HepG2 (cell line): ENCODE data around the gene AUTS2. TPM values are rescaled to one million over a fixed set of nuclear protein-coding genes. Genes with fewer than 3 reads are reported as not detected.

ENCODE experiments used
- ATAC-seq: fragments of 200-7000 bp; cut with Tn5 transposase; 3 replicates; pipeline ENCODE4 v1.9.1; 2020; ENCODE audit warnings: mild to moderate bottlenecking, moderate library complexity
- BruUV-seq: library from RNA; stranded (reverse); fragments of 400-500 nt; replicated peaks from 2 replicates; lab custom pipeline; 2021; lab: Mats Ljungman, UMichigan
- CTCF ChIA-PET: fragments of 300-600 bp; formaldehyde crosslinking; extraction: SDS; loops from one replicate; lab custom pipeline; 2021; ENCODE audit warnings: low total read pairs, inconsistent platforms, low intra/inter-chr PET ratio; lab: Yijun Ruan, JAX
- POLR2A ChIA-PET: fragments of 350-600 bp; sonication (Branson Sonifier 250); formaldehyde crosslinking; loops from one replicate; lab custom pipeline; 2020; ENCODE audit warnings: antibody characterized with exemption, inconsistent platforms; lab: Yijun Ruan, JAX
- DNase-seq: peaks from one replicate; pipeline ENCODE4 v3.0.0-alpha.2; 2015; ENCODE audit warnings: low spot score
- FAIRE-seq: peaks from 3 replicates; lab custom pipeline; 2011; peaks lifted over from hg19 to GRCh38; lab: Jason Lieb, UNC
- H2AFZ ChIP-seq: one replicate; pipeline ENCODE4 v1.6.1; 2011; ENCODE audit warnings: low read length, inconsistent platforms
- H3K27ac ChIP-seq: fragments of 300-600 bp; 3 replicates; pipeline ENCODE4 v1.8.0; 2011; ENCODE audit warnings: mixed run types, mild to moderate bottlenecking, mixed read lengths, low read length, inconsistent platforms; ENCODE audit not compliant: insufficient read depth; ENCODE audit errors: extremely low read length
- H3K27me3 ChIP-seq, 2 experiments: fragments of 200-600 bp in 1 of 2; 2 replicates in 1 of 2; 3 replicates in 1 of 2; pipeline versions ENCODE4 v1.6.0 to v1.8.0; 2011; ENCODE audit warnings: low read length in 2 of 2, mild to moderate bottlenecking in 2 of 2, moderate library complexity in 2 of 2, inconsistent platforms in 1 of 2; ENCODE audit not compliant: insufficient read depth in 2 of 2, control insufficient read depth in 1 of 2
- H3K36me3 ChIP-seq, 2 experiments: fragments of 200-600 bp in 1 of 2; replicated peaks in 1 of 2; 2 replicates in 1 of 2; 3 replicates in 1 of 2; pipeline versions ENCODE4 v1.5.1 to v1.8.0; 2011; ENCODE audit warnings: low read length in 2 of 2, inconsistent platforms in 1 of 2; ENCODE audit not compliant: insufficient read depth in 2 of 2, control insufficient read depth in 1 of 2
- H3K4me1 ChIP-seq: 2 replicates; pipeline ENCODE4 v1.5.1; 2012; ENCODE audit warnings: low read length, inconsistent platforms; ENCODE audit not compliant: insufficient read depth
- H3K4me2 ChIP-seq: 2 replicates; pipeline ENCODE4 v1.6.0; 2011; ENCODE audit warnings: low read depth, low read length, inconsistent platforms
- H3K4me3 ChIP-seq, 3 experiments: fragments of 200-600 bp in 1 of 3; sonication (generic), shearing (Covaris generic) in 1 of 3; replicated peaks in 1 of 3; 2 replicates each; pipeline ENCODE4 v1.5.1; 2011 to 2016; ENCODE audit warnings: low read length in 3 of 3, inconsistent platforms in 2 of 3, low read depth in 2 of 3, mild to moderate bottlenecking in 2 of 3, control low read depth in 1 of 3, mixed read lengths in 1 of 3; ENCODE audit not compliant: insufficient read depth in 1 of 3
- H3K79me2 ChIP-seq: one replicate; pipeline ENCODE4 v1.6.1; 2011; ENCODE audit warnings: low read length, inconsistent platforms; ENCODE audit not compliant: insufficient read depth
- H3K9ac ChIP-seq: 2 replicates; pipeline ENCODE4 v1.6.0; 2011; ENCODE audit warnings: mild to moderate bottlenecking, low read depth, low read length, inconsistent platforms; ENCODE audit not compliant: insufficient read depth
- H3K9me3 ChIP-seq: 2 replicates; pipeline ENCODE4 v1.5.1; 2012; ENCODE audit warnings: mild to moderate bottlenecking, low read length
- H4K20me1 ChIP-seq: 2 replicates; pipeline ENCODE4 v1.6.0; 2011; ENCODE audit warnings: inconsistent platforms, mild to moderate bottlenecking, low read length, moderate library complexity; ENCODE audit not compliant: insufficient read depth
- E2F1 ChIP-seq: sonication (generic); formaldehyde crosslinking; IDR thresholded peaks from 2 replicates; pipeline ENCODE4 v1.5.0; 2020; ENCODE audit warnings: missing genetic modification reagents
- FOXM1 ChIP-seq: sonication (generic); formaldehyde crosslinking; IDR thresholded peaks from 2 replicates; pipeline ENCODE4 v1.5.0; 2020; ENCODE audit warnings: missing genetic modification reagents
- MED13 ChIP-seq: sonication (generic); formaldehyde crosslinking; IDR thresholded peaks from 2 replicates; pipeline ENCODE4 v1.5.0; 2020; ENCODE audit warnings: missing genetic modification reagents
- NCOA1 ChIP-seq: sonication (generic); formaldehyde crosslinking; IDR thresholded peaks from 2 replicates; pipeline ENCODE4 v1.9.0; 2021; ENCODE audit warnings: missing genetic modification reagents
- NCOA5 ChIP-seq: sonication (generic); formaldehyde crosslinking; IDR thresholded peaks from 2 replicates; pipeline ENCODE4 v1.4.0; 2020; ENCODE audit warnings: missing genetic modification reagents
- NFIC ChIP-seq: IDR thresholded peaks from 2 replicates; pipeline ENCODE4 v1.6.1; 2012; ENCODE audit warnings: mild to moderate bottlenecking, low read length, inconsistent platforms
- NFKBIZ ChIP-seq: IDR thresholded peaks from 2 replicates; pipeline ENCODE4 v1.6.1; 2018; ENCODE audit warnings: missing genetic modification reagents, missing compliant biosample characterization
- NFYC ChIP-seq: IDR thresholded peaks from 2 replicates; pipeline ENCODE4 v1.6.1; 2016; ENCODE audit warnings: missing genetic modification reagents, missing compliant biosample characterization
- PRDM10 ChIP-seq: sonication (generic); formaldehyde crosslinking; IDR thresholded peaks from 2 replicates; pipeline ENCODE4 v1.4.0; 2020; ENCODE audit warnings: low read depth, missing genetic modification reagents
- RFXANK ChIP-seq: IDR thresholded peaks from 2 replicates; pipeline ENCODE4 v1.6.1; 2016
- SP140L ChIP-seq: sonication (generic); formaldehyde crosslinking; IDR thresholded peaks from 2 replicates; pipeline ENCODE4 v1.4.0; 2020; ENCODE audit warnings: missing genetic modification reagents, borderline replicate concordance
- SRY ChIP-seq: sonication (generic); formaldehyde crosslinking; IDR thresholded peaks from 2 replicates; pipeline ENCODE4 v1.8.0; 2022; ENCODE audit warnings: mild to moderate bottlenecking, missing genetic modification reagents
- ZNF20 ChIP-seq: sonication (generic); formaldehyde crosslinking; IDR thresholded peaks from 2 replicates; pipeline ENCODE4 v1.4.0; 2020; ENCODE audit warnings: mild to moderate bottlenecking, moderate library complexity, missing genetic modification reagents
- ZNF432 ChIP-seq: sonication (generic); formaldehyde crosslinking; IDR thresholded peaks from 2 replicates; pipeline ENCODE4 v1.5.0; 2020; ENCODE audit warnings: missing genetic modification reagents, mild to moderate bottlenecking, borderline replicate concordance
- ZNF768 ChIP-seq: sonication (generic); formaldehyde crosslinking; IDR thresholded peaks from 2 replicates; pipeline ENCODE4 v1.4.0; 2020; ENCODE audit warnings: missing genetic modification reagents
- ZNF780A ChIP-seq: sonication (generic); formaldehyde crosslinking; IDR thresholded peaks from 2 replicates; pipeline ENCODE4 v1.8.0; 2022; ENCODE audit warnings: mild to moderate bottlenecking, missing genetic modification reagents, moderate library complexity
- WGBS: methylation state at CpG from one replicate; pipeline ENCODE4 v1.1.6; 2017; ENCODE audit warnings: low lambda C conversion rate; 5-methylcytosine and 5-hydroxymethylcytosine counted together
- in situ Hi-C: cut with HindIII; loops from 2 replicates; pipeline ENCODE4 v1.10.0; 2017; ENCODE audit warnings: low pct_unique_long_range_greater_than_20kb; ENCODE audit not compliant: extremely low pct_ligation_motif_present
- intact Hi-C: fragments of 100-400 bp; cut with micrococcal nuclease; formaldehyde crosslinking; loops from one replicate; pipeline ENCODE4 v1.10.0; 2022; ENCODE audit not compliant: unreplicated experiment
- polyA plus RNA-seq, 8 experiments: library from polyadenylated mRNA; depleted of rRNA in 3 of 8; stranded (reverse) in 7 of 8; unstranded in 1 of 8; fragments of >200 nt; fragmentation: Illumina TruSeq in 4 of 8; extraction: Trizol in 4 of 8; gene quantifications; 2 replicates each; pipeline versions ENCODE4 v1.2.1 to v1.2.3, GENCODE V29; 2011 to 2016; ENCODE audit warnings: low read depth in 4 of 8, missing spikeins in 1 of 8, mixed read lengths in 1 of 8; ENCODE audit not compliant: insufficient read depth in 1 of 8
- total RNA-seq, 5 experiments: library from RNA; depleted of rRNA; stranded (reverse); fragments of >200 nt; fragmentation: Illumina TruSeq; extraction: Trizol; gene quantifications; 2 replicates each; pipeline ENCODE4 v1.2.3, GENCODE V29; 2016; ENCODE audit warnings: low read depth in 1 of 5
- TF ChIP-seq, protein P1 (sequence below): sonication (generic); formaldehyde crosslinking; IDR thresholded peaks from 2 replicates; pipeline ENCODE4 v1.9.0; 2021; ENCODE audit warnings: mild to moderate bottlenecking, missing genetic modification reagents

AUTS2 gene
- total and polyA plus RNA-seq, 2 of the 13 experiments (the other 11 are each of a cell fraction or from before 2014, with no cell fraction given): 0.38 TPM; not detected in 1

GRCh38 chr7:70540641-70541040 is 942.4 kb downstream of the AUTS2 start:
- Histone ChIP-seq H3K4me2 (no peak overlapping the region), H3K79me2 (no peaks in the 10 kb centered on the region), H3K36me3 (no peaks in the 10 kb centered on the region), H2AFZ (no peak overlapping the region), H3K4me1 (no peaks in the 10 kb centered on the region), H3K4me3 (no peak overlapping the region), H3K27me3 (no peaks in the 10 kb centered on the region), H3K9me3 (no peaks in the 10 kb centered on the region), H3K9ac (no peak overlapping the region), H3K27ac (no peak overlapping the region), H4K20me1 (no peaks in the 10 kb centered on the region)
- FAIRE-seq (no peak), DNase-seq (no peak), ATAC-seq (no peak)
- 0% methylated on average over 1 of the region's 1 CpG for WGBS
- intact Hi-C loops (no loop called here), in situ Hi-C loops (no loop called here)
- POLR2A ChIA-PET: no interaction called here
- BruUV-seq: no TSS peak
- CTCF ChIA-PET: no interaction called here
- no peak for TF ChIP-seq RFXANK (CRISPR knock-in tag)
- TF ChIP-seq MED13 (CRISPR knock-in tag): no peak
- TF ChIP-seq NFYC (CRISPR knock-in tag): no peak
- no peak for TF ChIP-seq SRY (CRISPR knock-in tag)
- TF ChIP-seq ZNF432 (CRISPR knock-in tag): no peak
- TF ChIP-seq PRDM10 (CRISPR knock-in tag): no peak
- no peak for TF ChIP-seq ZNF768 (CRISPR knock-in tag)
- no peak for TF ChIP-seq ZNF780A
- no peak for TF ChIP-seq SP140L (CRISPR knock-in tag)
- no peak for TF ChIP-seq NFIC
- TF ChIP-seq, protein P1, sequence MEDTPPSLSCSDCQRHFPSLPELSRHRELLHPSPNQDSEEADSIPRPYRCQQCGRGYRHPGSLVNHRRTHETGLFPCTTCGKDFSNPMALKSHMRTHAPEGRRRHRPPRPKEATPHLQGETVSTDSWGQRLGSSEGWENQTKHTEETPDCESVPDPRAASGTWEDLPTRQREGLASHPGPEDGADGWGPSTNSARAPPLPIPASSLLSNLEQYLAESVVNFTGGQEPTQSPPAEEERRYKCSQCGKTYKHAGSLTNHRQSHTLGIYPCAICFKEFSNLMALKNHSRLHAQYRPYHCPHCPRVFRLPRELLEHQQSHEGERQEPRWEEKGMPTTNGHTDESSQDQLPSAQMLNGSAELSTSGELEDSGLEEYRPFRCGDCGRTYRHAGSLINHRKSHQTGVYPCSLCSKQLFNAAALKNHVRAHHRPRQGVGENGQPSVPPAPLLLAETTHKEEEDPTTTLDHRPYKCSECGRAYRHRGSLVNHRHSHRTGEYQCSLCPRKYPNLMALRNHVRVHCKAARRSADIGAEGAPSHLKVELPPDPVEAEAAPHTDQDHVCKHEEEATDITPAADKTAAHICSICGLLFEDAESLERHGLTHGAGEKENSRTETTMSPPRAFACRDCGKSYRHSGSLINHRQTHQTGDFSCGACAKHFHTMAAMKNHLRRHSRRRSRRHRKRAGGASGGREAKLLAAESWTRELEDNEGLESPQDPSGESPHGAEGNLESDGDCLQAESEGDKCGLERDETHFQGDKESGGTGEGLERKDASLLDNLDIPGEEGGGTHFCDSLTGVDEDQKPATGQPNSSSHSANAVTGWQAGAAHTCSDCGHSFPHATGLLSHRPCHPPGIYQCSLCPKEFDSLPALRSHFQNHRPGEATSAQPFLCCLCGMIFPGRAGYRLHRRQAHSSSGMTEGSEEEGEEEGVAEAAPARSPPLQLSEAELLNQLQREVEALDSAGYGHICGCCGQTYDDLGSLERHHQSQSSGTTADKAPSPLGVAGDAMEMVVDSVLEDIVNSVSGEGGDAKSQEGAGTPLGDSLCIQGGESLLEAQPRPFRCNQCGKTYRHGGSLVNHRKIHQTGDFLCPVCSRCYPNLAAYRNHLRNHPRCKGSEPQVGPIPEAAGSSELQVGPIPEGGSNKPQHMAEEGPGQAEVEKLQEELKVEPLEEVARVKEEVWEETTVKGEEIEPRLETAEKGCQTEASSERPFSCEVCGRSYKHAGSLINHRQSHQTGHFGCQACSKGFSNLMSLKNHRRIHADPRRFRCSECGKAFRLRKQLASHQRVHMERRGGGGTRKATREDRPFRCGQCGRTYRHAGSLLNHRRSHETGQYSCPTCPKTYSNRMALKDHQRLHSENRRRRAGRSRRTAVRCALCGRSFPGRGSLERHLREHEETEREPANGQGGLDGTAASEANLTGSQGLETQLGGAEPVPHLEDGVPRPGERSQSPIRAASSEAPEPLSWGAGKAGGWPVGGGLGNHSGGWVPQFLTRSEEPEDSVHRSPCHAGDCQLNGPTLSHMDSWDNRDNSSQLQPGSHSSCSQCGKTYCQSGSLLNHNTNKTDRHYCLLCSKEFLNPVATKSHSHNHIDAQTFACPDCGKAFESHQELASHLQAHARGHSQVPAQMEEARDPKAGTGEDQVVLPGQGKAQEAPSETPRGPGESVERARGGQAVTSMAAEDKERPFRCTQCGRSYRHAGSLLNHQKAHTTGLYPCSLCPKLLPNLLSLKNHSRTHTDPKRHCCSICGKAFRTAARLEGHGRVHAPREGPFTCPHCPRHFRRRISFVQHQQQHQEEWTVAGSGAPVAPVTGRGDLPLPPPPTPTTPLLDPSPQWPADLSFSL (CRISPR knock-in tag): no peak
- TF ChIP-seq NCOA1 (CRISPR knock-in tag): no peak
- TF ChIP-seq FOXM1: no peak
- no peak for TF ChIP-seq NFKBIZ (CRISPR knock-in tag)
- no peak for TF ChIP-seq ZNF20 (CRISPR knock-in tag)
- TF ChIP-seq NCOA5 (CRISPR knock-in tag): no peak
- no peak for TF ChIP-seq E2F1
